Body of pancreas (tissue), 4 donors: ENCODE results near the gene BRD4. TPM values are rescaled to one million over a fixed set of nuclear protein-coding genes. Genes with fewer than 3 reads are reported as not detected.

Experiments
- ATAC-seq: fragments of 150-250 bp; one replicate; pipeline ENCODE4 v1.9.1; 2016
- DNase-seq, 4 donors: peaks; one replicate each; pipeline ENCODE4 v3.0.0-alpha.2; 2019
- H3K27ac ChIP-seq, 4 donors: fragments of 200-600 bp; sonication (generic); 1 replicate in 3 of 4; 2 replicates in 1 of 4; pipeline versions ENCODE4 v1.5.1 to v1.6.1; 2016 to 2019; ENCODE audit warnings: mild to moderate bottlenecking in 1 of 4, mixed read lengths in 1 of 4, moderate library complexity in 1 of 4
- H3K27me3 ChIP-seq, 2 donors: fragments of 200-600 bp; sonication (generic); one replicate each; pipeline ENCODE4 v1.6.0; 2016; ENCODE audit warnings: mild to moderate bottlenecking in 1 of 2
- H3K36me3 ChIP-seq, 2 donors: fragments of 200-600 bp; sonication (generic); replicated peaks in 1 of 2; 2 replicates each; pipeline ENCODE4 v1.5.1; 2016; ENCODE audit warnings: low read depth in 2 of 2; ENCODE audit not compliant: insufficient read depth in 1 of 2
- H3K4me1 ChIP-seq: fragments of 200-600 bp; sonication (generic); one replicate; pipeline ENCODE4 v1.6.0; 2016
- H3K4me3 ChIP-seq, 2 donors: fragments of 200-600 bp; sonication (generic); 1 replicate in 1 of 2; 2 replicates in 1 of 2; pipeline ENCODE4 v1.5.1; 2016 to 2019
- H3K9me3 ChIP-seq, 3 donors: fragments of 200-600 bp; sonication (generic); 1 replicate in 2 of 3; 2 replicates in 1 of 3; pipeline ENCODE4 v1.5.1; 2016
- POLR2A ChIP-seq, 3 donors: fragments of 450-650 bp; IDR thresholded peaks; one replicate each; pipeline ENCODE4 v1.6.1; 2016; ENCODE audit warnings: antibody characterized with exemption in 3 of 3, mild to moderate bottlenecking in 2 of 3
- WGBS, 2 donors: methylation state at CpG; one replicate each; pipeline ENCODE4 v1.1.5; 2017; 5-methylcytosine and 5-hydroxymethylcytosine counted together
- intact Hi-C: fragments of 100-400 bp; cut with DNase I; formaldehyde crosslinking; loops from one replicate; pipeline ENCODE4 v1.15.1; 2023
- total RNA-seq, 2 donors: library from RNA; depleted of rRNA; stranded (reverse); fragments of >200 nt; gene quantifications; one replicate each; pipeline ENCODE4 v1.1.0, GENCODE V29; 2016
- TF ChIP-seq, protein P1 (sequence below), 7 experiments: fragments of 450-650 bp in 4 of 7; fragments of 200-600 bp in 3 of 7; sonication (generic) in 3 of 7; IDR thresholded peaks; one replicate each; pipeline ENCODE4 v1.5.1; 2016 to 2019; ENCODE audit warnings: antibody characterized with exemption in 7 of 7

BRD4 gene
- total RNA-seq, 2 donors from 2014 or later, result 15.3 to 33.6 TPM

DNA sequence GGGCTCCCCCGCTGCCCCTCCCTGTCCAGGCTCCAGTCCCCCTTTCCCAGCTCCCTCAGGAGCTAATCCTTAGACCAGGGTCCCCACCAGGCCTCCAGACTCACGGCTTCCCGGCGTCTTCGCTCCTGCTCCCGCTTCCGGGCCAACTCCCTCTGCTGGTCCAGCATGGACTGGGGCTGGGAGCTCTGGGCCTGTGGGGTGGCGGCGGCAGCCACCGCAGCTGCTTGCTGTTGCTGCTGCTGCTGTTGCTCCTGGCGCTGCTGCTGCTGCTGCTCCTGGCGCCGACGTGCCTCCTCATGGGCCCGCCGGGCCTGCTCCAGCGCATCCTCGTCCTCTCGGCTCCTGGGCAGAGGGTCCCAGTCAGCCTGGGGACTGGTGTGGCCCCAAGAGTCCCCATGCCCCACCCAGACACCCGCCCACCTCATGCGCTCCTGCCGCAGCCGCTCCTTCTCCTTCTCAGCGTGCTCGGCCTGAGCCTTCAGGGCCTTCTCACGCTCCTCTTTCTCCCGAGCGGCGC lies 93.6 kb downstream of the BRD4 start:
- peaks cover 23 to 44% of the 10 kb centered on the region in 2 donors for H3K36me3 ChIP-seq
- intact Hi-C loops, result no loop called here
- DNase-seq (no peak), ATAC-seq (no peak)
- H3K9me3 ChIP-seq, result no peaks in the 10 kb centered on the region
- H3K4me1 ChIP-seq, result no peaks in the 10 kb centered on the region
- TF ChIP-seq, protein P1, sequence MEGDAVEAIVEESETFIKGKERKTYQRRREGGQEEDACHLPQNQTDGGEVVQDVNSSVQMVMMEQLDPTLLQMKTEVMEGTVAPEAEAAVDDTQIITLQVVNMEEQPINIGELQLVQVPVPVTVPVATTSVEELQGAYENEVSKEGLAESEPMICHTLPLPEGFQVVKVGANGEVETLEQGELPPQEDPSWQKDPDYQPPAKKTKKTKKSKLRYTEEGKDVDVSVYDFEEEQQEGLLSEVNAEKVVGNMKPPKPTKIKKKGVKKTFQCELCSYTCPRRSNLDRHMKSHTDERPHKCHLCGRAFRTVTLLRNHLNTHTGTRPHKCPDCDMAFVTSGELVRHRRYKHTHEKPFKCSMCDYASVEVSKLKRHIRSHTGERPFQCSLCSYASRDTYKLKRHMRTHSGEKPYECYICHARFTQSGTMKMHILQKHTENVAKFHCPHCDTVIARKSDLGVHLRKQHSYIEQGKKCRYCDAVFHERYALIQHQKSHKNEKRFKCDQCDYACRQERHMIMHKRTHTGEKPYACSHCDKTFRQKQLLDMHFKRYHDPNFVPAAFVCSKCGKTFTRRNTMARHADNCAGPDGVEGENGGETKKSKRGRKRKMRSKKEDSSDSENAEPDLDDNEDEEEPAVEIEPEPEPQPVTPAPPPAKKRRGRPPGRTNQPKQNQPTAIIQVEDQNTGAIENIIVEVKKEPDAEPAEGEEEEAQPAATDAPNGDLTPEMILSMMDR (IDR thresholded peaks at IDR 0.05), result no peak
- no peak for TF ChIP-seq POLR2A (IDR thresholded peaks at IDR 0.05)
- H3K27me3 ChIP-seq, result no peaks in the 10 kb centered on the region
- H3K4me3 ChIP-seq, result no peak overlapping the region
- no peak overlapping the region for H3K27ac ChIP-seq
- WGBS, 2 donors, result 94 to 97% methylated on average over 27 to 29 of the region's 29 CpGs

DNA sequence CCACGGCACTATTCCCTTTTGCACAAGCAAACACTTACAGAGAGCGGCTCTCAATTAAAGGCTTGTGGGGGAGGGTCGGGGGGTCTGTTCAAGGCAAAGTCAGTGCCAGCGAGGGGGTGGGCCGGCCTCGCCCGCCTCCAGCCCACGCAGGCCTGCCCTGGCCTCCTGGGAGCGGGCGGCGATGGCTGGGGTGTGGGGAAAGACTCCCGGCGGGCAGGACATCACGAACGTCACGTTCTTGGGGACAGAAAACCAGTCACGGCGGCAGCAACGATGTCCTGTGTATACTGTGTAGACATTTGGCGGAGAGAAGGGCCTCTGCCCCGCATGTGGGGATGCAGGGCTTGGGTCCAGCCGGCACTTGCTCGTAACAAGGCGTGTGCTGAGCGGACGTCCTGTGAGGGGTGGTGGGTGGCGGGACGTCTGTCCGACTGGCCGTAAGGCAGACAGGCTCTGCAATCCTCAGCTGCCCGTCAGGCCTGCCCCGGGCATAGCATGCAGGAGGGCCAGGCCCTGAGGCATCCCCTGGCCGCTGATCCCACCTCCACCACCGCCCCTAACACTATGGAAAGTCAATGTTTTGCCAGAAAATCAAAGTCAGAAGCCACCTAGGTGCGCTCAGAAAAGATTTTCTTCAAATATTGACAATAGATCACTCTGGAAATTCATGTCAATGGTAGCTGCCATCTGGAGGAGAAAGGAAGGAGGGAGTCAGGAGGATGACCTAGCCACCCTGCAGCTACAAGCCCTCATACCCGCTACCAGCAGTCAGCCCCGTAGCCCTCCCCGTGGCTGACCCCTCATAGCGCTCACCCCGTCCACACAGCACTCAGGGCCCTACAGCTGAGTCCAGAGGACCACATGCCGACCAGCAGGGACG lies 94.3 kb downstream of the BRD4 start:
- Histone ChIP-seq H3K27ac (no peak overlapping the region), H3K4me1 (no peaks in the 10 kb centered on the region), H3K27me3 (no peaks in the 10 kb centered on the region), H3K36me3 (peaks cover 20 to 39% of the 10 kb centered on the region in 2 donors), H3K4me3 (no peak overlapping the region), H3K9me3 (no peaks in the 10 kb centered on the region)
- TF ChIP-seq, protein P1 (IDR thresholded peaks at IDR 0.05), result no peak
- TF ChIP-seq POLR2A (IDR thresholded peaks at IDR 0.05), result no peak
- intact Hi-C loops, result no loop called here
- 91 to 95% methylated on average over 31 to 41 of the region's 42 CpGs for WGBS, 2 donors
- DNase-seq (no peak), ATAC-seq (no peak)

DNA sequence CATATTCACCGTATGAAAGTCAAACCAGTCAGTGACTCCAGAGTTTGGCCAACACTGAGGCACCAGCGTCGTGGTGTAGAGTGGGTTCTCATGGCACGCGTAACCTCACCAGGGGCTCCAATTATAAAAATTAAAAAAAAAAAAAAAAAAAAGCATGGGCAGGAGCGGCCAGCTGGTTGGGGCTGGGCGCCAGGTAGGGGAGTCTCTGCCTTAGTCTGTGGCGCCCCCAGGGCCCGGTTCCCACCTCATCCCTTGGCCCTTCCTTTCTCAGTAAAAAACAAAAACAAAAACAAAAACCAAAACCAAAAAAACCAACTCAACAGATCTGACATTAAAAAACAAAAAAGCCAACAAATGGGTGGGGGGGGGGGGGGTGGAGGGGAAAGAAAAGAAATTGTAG lies 95.5 kb downstream of the BRD4 start:
- H3K4me3 ChIP-seq, result no peak overlapping the region
- whole genome bisulfite sequencing, 2 donors, result 91 to 95% methylated on average over 9 of the region's 9 CpGs
- DNase-seq, result no peak
- ATAC-seq, result no peak
- H3K27me3 ChIP-seq, result peaks cover 0 to 6% of the 10 kb centered on the region in 2 donors
- no peak overlapping the region for H3K27ac ChIP-seq
- intact Hi-C loops, result no loop called here
- H3K9me3 ChIP-seq, result no peaks in the 10 kb centered on the region
- peaks cover 4% of the 10 kb centered on the region for H3K4me1 ChIP-seq
- no peak for TF ChIP-seq POLR2A (IDR thresholded peaks at IDR 0.05)
- TF ChIP-seq, protein P1 (IDR thresholded peaks at IDR 0.05), result no peak
- peaks cover 20 to 36% of the 10 kb centered on the region in 2 donors for H3K36me3 ChIP-seq

DNA sequence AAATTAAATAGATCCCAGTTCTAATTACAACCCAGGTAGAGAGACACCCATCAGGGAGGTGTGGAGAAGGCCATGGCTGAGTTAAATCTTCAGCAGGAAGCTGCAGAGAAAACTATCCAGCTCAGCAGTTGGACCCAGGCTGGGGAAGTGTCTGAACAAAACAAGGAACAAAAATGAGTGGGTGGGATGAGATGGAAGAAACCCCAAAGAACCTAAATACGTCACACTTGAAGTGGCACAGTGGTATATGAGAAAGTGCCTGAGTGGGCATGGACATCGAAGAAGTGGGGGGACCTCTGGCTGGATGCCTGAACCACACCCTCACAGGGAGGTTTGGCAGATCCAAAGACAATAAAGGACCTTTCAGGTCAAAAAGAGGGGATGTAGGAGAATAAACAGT lies 96.6 kb downstream of the BRD4 start:
- TF ChIP-seq, protein P1 (IDR thresholded peaks at IDR 0.05), result no peak
- TF ChIP-seq POLR2A (IDR thresholded peaks at IDR 0.05), result no peak
- Histone ChIP-seq H3K36me3 (peaks cover 20 to 33% of the 10 kb centered on the region in 2 donors), H3K4me3 (no peak overlapping the region), H3K4me1 (peaks cover 4% of the 10 kb centered on the region), H3K27me3 (peaks cover 0 to 6% of the 10 kb centered on the region in 2 donors), H3K27ac (no peak overlapping the region), H3K9me3 (no peaks in the 10 kb centered on the region)
- intact Hi-C loops, result no loop called here
- no peak for ATAC-seq
- 68 to 80% methylated on average over 2 of the region's 2 CpGs for WGBS, 2 donors
- DNase-seq, result no peak
